ENCODE results near the gene CTDSP2.
A peak's percentile ranks its signal among the peaks of the same experiment; 100 is the strongest.

Gene CTDSP2

GRCh38 chr12:57771236-57771872 lies 75.2 kb downstream of the CTDSP2 start:
- ChIA-PET POLR2A (ENCODE audit: low non-redundant PET) (interaction anchor here (0.6 kb wide), 2 partner anchors 170 to 1523 kb away, joined by 4 to 9 read pairs; partner anchors contain the start of gene ATP23), CTCF (interaction anchor here (0.9 to 1.0 kb wide), 3 partner anchors 10 to 188 kb away, joined by 3 to 5 read pairs (median 3); no protein-coding TSS in a partner anchor)
- no peak for TF ChIP-seq CTCF (conservative IDR thresholded peaks at IDR 0.05; ENCODE audit: low read depth)
- H3K27ac ChIP-seq = peak overlapping the region; percentile 96
- peak; percentile 96 for DNase-seq (ENCODE audit: low spot score)

GRCh38 chr12:57770734-57771133 lies 75.8 kb downstream of the CTDSP2 start:
- H3K27ac ChIP-seq = peak overlapping the region; percentile 96
- DNase-seq (ENCODE audit: low spot score) = no peak
- TF ChIP-seq CTCF (conservative IDR thresholded peaks at IDR 0.05; ENCODE audit: low read depth) = no peak
- ChIA-PET CTCF (interaction anchor here (1.0 kb wide), 1 partner anchor 14 kb away, joined by 5 read pairs; no protein-coding TSS in a partner anchor), POLR2A (ENCODE audit: low non-redundant PET) (no interaction called here)
